GM12878 (cell line): Measurements from ENCODE around the gene PPP2R3B. TPM values are rescaled to one million over a fixed set of nuclear protein-coding genes. Genes with fewer than 3 reads are reported as not detected.

Experiments used
- ATAC-seq: fragments of 200-7000 bp; cut with Tn5 transposase; 3 replicates; pipeline ENCODE4 v1.9.1; 2020; ENCODE audit warnings: mild to moderate bottlenecking, moderate library complexity
- BruUV-seq: library from RNA; stranded (reverse); fragments of 400-500 nt; replicated peaks from 2 replicates; lab custom pipeline; 2021; lab: Mats Ljungman, UMichigan
- CTCF ChIA-PET: fragments of 300-600 bp; sonication (Branson Sonifier 250); formaldehyde crosslinking; extraction: SDS; loops from one replicate; lab custom pipeline; 2021; ENCODE audit warnings: inconsistent platforms; lab: Yijun Ruan, JAX
- POLR2A ChIA-PET: fragments of 350-600 bp; formaldehyde crosslinking; extraction: SDS; loops from one replicate; lab custom pipeline; 2021; ENCODE audit warnings: inconsistent platforms; lab: Charles Lee
- RAD21 ChIA-PET: fragments of 300-600 bp; sonication (Branson Sonifier 250); formaldehyde crosslinking; loops from one replicate; lab custom pipeline; 2023; ENCODE audit warnings: antibody characterized with exemption; ENCODE audit not compliant: unreplicated experiment; lab: Charles Lee
- SMC1A ChIA-PET: fragments of 300-600 bp; sonication (Branson Sonifier 250); formaldehyde crosslinking; loops from one replicate; lab custom pipeline; 2023; ENCODE audit not compliant: unreplicated experiment, uncharacterized antibody; lab: Charles Lee
- DNase-seq: peaks from one replicate; pipeline ENCODE4 v3.0.0-alpha.2; 2011; ENCODE audit warnings: low read depth, low spot score
- FAIRE-seq: peaks from 3 replicates; lab custom pipeline; 2011; peaks lifted over from hg19 to GRCh38; lab: Jason Lieb, UNC
- H2AFZ ChIP-seq: 2 replicates; pipeline ENCODE4 v1.6.0; 2011; ENCODE audit warnings: low read depth, low read length, control low read depth; ENCODE audit not compliant: control insufficient read depth
- H3K27ac ChIP-seq: 2 replicates; pipeline ENCODE4 v1.5.1; 2011; ENCODE audit warnings: control low read depth; ENCODE audit not compliant: control insufficient read depth, insufficient read depth
- H3K27me3 ChIP-seq, 2 experiments: replicated peaks in 1 of 2; 2 replicates each; pipeline versions ENCODE4 v1.6.0 to v1.6.1; 2011; ENCODE audit warnings: low read length in 1 of 2; ENCODE audit not compliant: control insufficient read depth in 2 of 2, insufficient read depth in 2 of 2
- H3K36me3 ChIP-seq, 2 experiments: 2 replicates each; pipeline ENCODE4 v1.5.1; 2011; ENCODE audit warnings: low read length in 1 of 2; ENCODE audit not compliant: control insufficient read depth in 2 of 2, insufficient read depth in 2 of 2
- H3K4me1 ChIP-seq: 2 replicates; pipeline ENCODE4 v1.6.1; 2011; ENCODE audit warnings: mild to moderate bottlenecking, low read length, moderate library complexity, mixed read lengths; ENCODE audit not compliant: control insufficient read depth, insufficient read depth
- H3K4me2 ChIP-seq: 2 replicates; pipeline ENCODE4 v1.6.0; 2011; ENCODE audit warnings: control low read depth; ENCODE audit not compliant: control insufficient read depth, insufficient read depth
- H3K4me3 ChIP-seq: fragments of 200-600 bp; sonication (generic); 2 replicates; pipeline ENCODE4 v1.5.1; 2016
- H3K79me2 ChIP-seq: 2 replicates; pipeline ENCODE4 v1.6.0; 2011; ENCODE audit warnings: low read length; ENCODE audit not compliant: control insufficient read depth, insufficient read depth
- H3K9ac ChIP-seq: 2 replicates; pipeline ENCODE4 v1.8.0; 2011; ENCODE audit warnings: low read length, control low read depth, mixed read lengths; ENCODE audit not compliant: control insufficient read depth, insufficient read depth
- H3K9me3 ChIP-seq: replicated peaks from 3 replicates; pipeline ENCODE4 v1.5.1; 2011; ENCODE audit warnings: mild to moderate bottlenecking, low read length; ENCODE audit not compliant: control insufficient read depth, insufficient read depth
- H4K20me1 ChIP-seq: 2 replicates; pipeline ENCODE4 v1.6.0; 2011; ENCODE audit not compliant: control insufficient read depth, insufficient read depth
- ASH2L ChIP-seq: fragments of 300-600, 200-600 bp; sonication (generic); IDR thresholded peaks from 2 replicates; pipeline ENCODE4 v1.6.1; 2017; ENCODE audit warnings: low read depth, mild to moderate bottlenecking, borderline replicate concordance
- BCLAF1 ChIP-seq: fragments of 450-650 bp; IDR thresholded peaks from 2 replicates; pipeline ENCODE4 v1.6.1; 2017; ENCODE audit warnings: antibody characterized with exemption, mild to moderate bottlenecking, moderate library complexity
- CREB1 ChIP-seq: IDR thresholded peaks from 2 replicates; pipeline ENCODE4 v1.6.1; 2012; ENCODE audit warnings: low read depth, mild to moderate bottlenecking, inconsistent platforms
- EGR1 ChIP-seq, 2 experiments: IDR thresholded peaks; 1 replicate in 1 of 2; 2 replicates in 1 of 2; pipeline ENCODE4 v1.6.1; 2011 to 2012; ENCODE audit warnings: low read depth in 2 of 2, low read length in 2 of 2, borderline replicate concordance in 1 of 2, mild to moderate bottlenecking in 1 of 2, moderate library complexity in 1 of 2
- ELK1 ChIP-seq: IDR thresholded peaks from 2 replicates; pipeline ENCODE4 v1.6.1; 2012; ENCODE audit warnings: low read depth, low read length, improper control_type of control experiment
- KLF5 ChIP-seq: fragments of 450-650 bp; IDR thresholded peaks from 2 replicates; pipeline ENCODE4 v1.6.1; 2014; ENCODE audit warnings: mild to moderate bottlenecking; ENCODE audit not compliant: partially characterized antibody
- SP1 ChIP-seq: IDR thresholded peaks from one replicate; pipeline ENCODE4 v1.6.1; 2011; ENCODE audit warnings: low read depth, low read length
- TCF7 ChIP-seq: IDR thresholded peaks from 2 replicates; pipeline ENCODE4 v1.6.1; 2014; ENCODE audit warnings: antibody characterized with exemption, borderline replicate concordance
- ZBTB33 ChIP-seq: fragments of 450-650 bp; IDR thresholded peaks from 2 replicates; pipeline ENCODE4 v1.6.1; 2017; ENCODE audit warnings: mild to moderate bottlenecking
- ZNF622 ChIP-seq: fragments of 450-650 bp; IDR thresholded peaks from 2 replicates; pipeline ENCODE4 v1.6.1; 2017; ENCODE audit warnings: mild to moderate bottlenecking, inconsistent platforms
- WGBS: methylation state at CpG from one replicate; pipeline ENCODE4 v1.1.6; 2016; ENCODE audit warnings: low lambda C conversion rate; ENCODE audit not compliant: insufficient replicate concordance, insufficient coverage; ENCODE audit errors: missing lambda C conversion rate; 5-methylcytosine and 5-hydroxymethylcytosine counted together
- in situ Hi-C: fragments of 300-500 bp; cut with MboI; formaldehyde crosslinking; loops from 9 replicates; pipeline ENCODE4 v1.14.3; 2018; ENCODE audit warnings: mixed read lengths
- intact Hi-C: fragments of 100-400 bp; cut with micrococcal nuclease; formaldehyde crosslinking; loops from one replicate; pipeline ENCODE4 v1.14.2; 2022; ENCODE audit not compliant: unreplicated experiment
- polyA plus RNA-seq, 11 experiments: library from polyadenylated mRNA; depleted of rRNA in 4 of 11; unstranded in 6 of 11; stranded (reverse) in 5 of 11; fragments of >200 nt; fragmentation: Nextera tagmentation in 4 of 11; fragmentation: Illumina TruSeq in 1 of 11; extraction: Ambion mirVana in 4 of 11; extraction: Trizol in 1 of 11; gene quantifications; 1 replicate in 1 of 11; 2 replicates in 10 of 11; pipeline versions ENCODE4 v1.2.1 to v1.2.3, GENCODE V29; 2011 to 2016; ENCODE audit warnings: inconsistent platforms in 2 of 11, missing spikeins in 2 of 11, low read depth in 1 of 11
- total RNA-seq, 4 experiments: library from RNA; depleted of rRNA in 3 of 4; stranded (reverse); fragments of >200 nt in 3 of 4; fragmentation: Illumina TruSeq in 1 of 4; extraction: Trizol in 1 of 4; gene quantifications; 2 replicates each; pipeline versions ENCODE4 v1.2.1 to v1.2.3, GENCODE V29; 2013 to 2021

PPP2R3B gene
- total and polyA plus RNA-seq, 10 of the 15 experiments (the other 5 are each of a cell fraction or from before 2014, with no cell fraction given) = 0.11 to 34.3 (median 9.7) TPM; not detected in 1

GRCh38 chrX:410296-410695, 23.6 kb upstream of the PPP2R3B start:
- Histone ChIP-seq H3K4me1 (no peaks in the 10 kb centered on the region), H3K27me3 (no peaks in the 10 kb centered on the region), H3K9me3 (no peaks in the 10 kb centered on the region; the same call in 2 of the 3 replicates), H2AFZ (no peak overlapping the region), H3K79me2 (no peaks in the 10 kb centered on the region), H4K20me1 (no peaks in the 10 kb centered on the region), H3K4me3 (no peak overlapping the region), H3K36me3 (no peaks in the 10 kb centered on the region), H3K27ac (no peak overlapping the region), H3K9ac (no peak overlapping the region), H3K4me2 (no peak overlapping the region)
- ChIA-PET POLR2A (no interaction called here), SMC1A (no interaction called here), RAD21 (no interaction called here), CTCF (no interaction called here)
- intact Hi-C loops (no loop called here), in situ Hi-C loops (no loop called here)
- TF ChIP-seq KLF5 (no peak), TCF7 (no peak), ZBTB33 (no peak), SP1 (no peak), ZNF622 (no peak), EGR1 (IDR thresholded peaks at IDR 0.05; ENCODE audit: borderline replicate concordance in 1 of 2, low read depth in 2 of 2, low read length in 2 of 2) (no peak)
- ATAC-seq (no peak), DNase-seq (no peak), FAIRE-seq (no peak)
- WGBS = 86% methylated on average over 17 of the region's 17 CpGs
- BruUV-seq = no TSS peak

GRCh38 chrX:405149-405548, 18.4 kb upstream of the PPP2R3B start:
- ChIA-PET CTCF (no interaction called here), POLR2A (no interaction called here), RAD21 (no interaction called here), SMC1A (no interaction called here)
- H3K9me3 ChIP-seq = no peaks in the 10 kb centered on the region; the same call in 2 of the 3 replicates
- DNase-seq = no peak
- intact Hi-C loops (no loop called here), in situ Hi-C loops (no loop called here)
- FAIRE-seq = no peak
- H2AFZ ChIP-seq = no peak overlapping the region
- no peaks in the 10 kb centered on the region for H3K79me2 ChIP-seq
- no peak overlapping the region for H3K27ac ChIP-seq
- no peak overlapping the region for H3K4me2 ChIP-seq
- no peaks in the 10 kb centered on the region for H3K27me3 ChIP-seq
- no peaks in the 10 kb centered on the region for H3K36me3 ChIP-seq
- 66% methylated on average over 5 of the region's 5 CpGs for WGBS
- H3K4me1 ChIP-seq = no peaks in the 10 kb centered on the region
- no peaks in the 10 kb centered on the region for H4K20me1 ChIP-seq
- no peak overlapping the region for H3K4me3 ChIP-seq
- H3K9ac ChIP-seq = no peak overlapping the region
- ATAC-seq = no peak
- BruUV-seq = no TSS peak
- TF ChIP-seq ELK1 = no peak
- no peak for TF ChIP-seq ZBTB33
- TF ChIP-seq ASH2L = no peak
- TF ChIP-seq CREB1 = no peak
- TF ChIP-seq BCLAF1 = no peak
